GM12873 (cell line): ENCODE measurements around the gene CDON.

Experiments used
- TF ChIP-seq, protein P1 (sequence below): IDR thresholded peaks from 2 replicates; pipeline ENCODE4 v1.5.1; 2012; ENCODE audit warnings: low read depth, mild to moderate bottlenecking, moderate library complexity, low read length, control low read depth; ENCODE audit not compliant: insufficient read depth; ENCODE audit errors: missing control alignments

The CDON gene

DNA sequence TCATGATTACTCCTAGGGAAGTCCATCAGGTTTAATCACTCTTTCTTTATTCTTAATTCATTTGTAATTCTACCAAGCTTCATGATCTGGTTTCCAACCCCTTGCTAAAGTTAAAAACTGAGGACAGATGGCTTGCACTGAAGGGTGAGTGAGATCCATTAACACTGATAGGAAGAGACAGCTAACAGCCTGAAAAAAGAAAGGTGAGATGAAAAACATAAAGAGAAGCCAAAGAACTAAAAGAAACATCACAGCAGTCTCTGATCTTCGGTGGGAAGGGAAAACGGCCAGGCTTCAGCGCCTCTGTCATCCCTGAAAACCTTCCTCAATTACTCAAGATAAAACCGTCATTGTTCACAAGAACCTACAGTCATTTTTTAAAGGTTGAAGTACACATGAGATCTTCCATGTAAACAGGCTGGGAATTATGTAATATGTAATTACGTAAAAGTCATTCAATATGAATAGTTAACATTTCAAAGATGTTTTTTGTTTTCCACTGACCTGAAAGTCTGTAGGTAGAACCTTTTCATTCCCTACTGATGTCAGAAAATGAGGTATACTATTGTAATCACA, 75.5 kb downstream of the CDON start:
- TF ChIP-seq, protein P1, sequence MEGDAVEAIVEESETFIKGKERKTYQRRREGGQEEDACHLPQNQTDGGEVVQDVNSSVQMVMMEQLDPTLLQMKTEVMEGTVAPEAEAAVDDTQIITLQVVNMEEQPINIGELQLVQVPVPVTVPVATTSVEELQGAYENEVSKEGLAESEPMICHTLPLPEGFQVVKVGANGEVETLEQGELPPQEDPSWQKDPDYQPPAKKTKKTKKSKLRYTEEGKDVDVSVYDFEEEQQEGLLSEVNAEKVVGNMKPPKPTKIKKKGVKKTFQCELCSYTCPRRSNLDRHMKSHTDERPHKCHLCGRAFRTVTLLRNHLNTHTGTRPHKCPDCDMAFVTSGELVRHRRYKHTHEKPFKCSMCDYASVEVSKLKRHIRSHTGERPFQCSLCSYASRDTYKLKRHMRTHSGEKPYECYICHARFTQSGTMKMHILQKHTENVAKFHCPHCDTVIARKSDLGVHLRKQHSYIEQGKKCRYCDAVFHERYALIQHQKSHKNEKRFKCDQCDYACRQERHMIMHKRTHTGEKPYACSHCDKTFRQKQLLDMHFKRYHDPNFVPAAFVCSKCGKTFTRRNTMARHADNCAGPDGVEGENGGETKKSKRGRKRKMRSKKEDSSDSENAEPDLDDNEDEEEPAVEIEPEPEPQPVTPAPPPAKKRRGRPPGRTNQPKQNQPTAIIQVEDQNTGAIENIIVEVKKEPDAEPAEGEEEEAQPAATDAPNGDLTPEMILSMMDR, result no peak

DNA sequence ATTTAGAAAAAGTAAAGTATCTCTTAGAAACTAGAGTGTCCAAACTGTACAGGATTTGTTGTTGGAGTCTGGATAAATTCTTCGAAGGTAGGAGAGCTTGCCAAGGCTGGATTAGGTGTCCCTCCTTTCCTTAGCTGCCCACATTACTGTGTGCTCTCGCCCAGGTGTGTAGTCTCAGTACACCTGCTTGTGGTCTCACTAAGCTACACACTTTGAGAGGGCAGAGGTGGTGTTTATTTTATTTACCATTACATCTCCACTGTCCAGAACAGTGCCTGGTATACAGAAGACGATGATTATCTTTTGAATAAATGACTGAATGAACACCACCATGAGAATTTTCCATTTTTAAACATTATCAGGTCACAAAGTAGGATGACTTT, 80.3 kb downstream of the CDON start:
- TF ChIP-seq, protein P1, result no peak

DNA sequence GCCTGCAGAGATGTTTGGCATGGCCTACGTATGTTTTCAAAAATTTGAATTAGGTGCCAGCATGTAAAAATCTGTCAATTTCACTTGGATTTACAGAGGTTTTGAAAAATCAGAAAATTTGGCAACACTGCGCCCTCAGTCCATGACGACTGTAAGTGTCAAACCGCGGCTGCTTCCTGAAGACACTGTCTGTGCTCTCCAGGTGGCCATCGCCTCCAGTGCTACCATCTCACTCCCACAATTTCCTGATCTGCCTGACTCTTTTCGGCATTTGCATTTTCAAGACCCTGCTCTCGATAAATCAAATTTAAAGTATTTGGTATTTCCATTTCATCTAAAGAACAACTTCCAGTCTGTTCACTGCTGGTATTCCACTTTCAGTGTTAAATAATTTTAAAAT, 82.2 kb downstream of the CDON start:
- TF ChIP-seq, protein P1, result no peak

DNA sequence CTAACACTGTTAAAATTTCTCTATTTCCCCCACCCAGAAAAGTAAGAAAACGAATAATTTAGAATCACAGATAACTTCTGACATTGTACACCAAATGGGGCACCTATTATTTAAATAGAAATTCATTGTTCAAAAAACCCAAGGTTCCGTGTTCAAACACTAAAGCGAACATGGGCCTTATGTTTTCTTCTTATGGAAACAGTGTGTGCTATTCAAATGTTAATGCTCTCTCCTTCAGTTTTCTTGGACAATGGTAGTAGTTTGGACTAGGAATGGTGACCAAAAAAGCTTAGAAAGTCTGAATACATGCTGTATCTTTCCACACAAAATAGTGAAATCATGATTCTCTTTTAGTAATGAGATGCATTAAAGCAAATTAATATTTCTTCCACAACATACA, 83.2 kb downstream of the CDON start:
- TF ChIP-seq, protein P1, result no peak

DNA sequence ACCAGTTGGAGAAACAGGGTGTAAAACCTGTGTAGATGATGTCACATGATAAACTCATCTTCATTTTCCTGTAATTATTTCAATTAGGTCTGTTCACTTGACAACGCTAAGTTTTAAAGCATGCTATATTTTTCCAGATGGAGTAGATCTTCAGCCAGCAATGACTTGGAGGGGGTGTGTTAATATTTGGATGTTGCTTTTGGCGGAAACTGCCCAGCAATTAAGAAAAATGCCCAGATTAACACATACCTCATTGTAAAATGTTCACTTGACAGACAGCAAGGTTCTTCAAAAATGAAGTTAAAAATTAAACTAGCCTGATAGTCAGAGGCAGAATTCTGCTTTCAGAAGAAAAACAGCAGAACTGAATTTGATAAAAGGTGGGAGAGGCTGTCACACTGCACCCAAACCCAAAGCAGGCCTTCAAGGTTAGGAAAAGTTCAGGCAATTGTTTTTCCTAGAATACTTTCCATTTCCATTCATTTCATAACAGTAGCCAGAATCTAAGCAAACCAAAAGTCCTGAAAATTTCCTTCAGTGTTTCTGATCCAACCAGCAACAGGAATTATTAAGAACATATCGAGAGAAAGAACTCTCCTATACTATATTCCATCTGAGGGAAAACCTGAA, 83.8 kb downstream of the CDON start:
- TF ChIP-seq, protein P1, result no peak

DNA sequence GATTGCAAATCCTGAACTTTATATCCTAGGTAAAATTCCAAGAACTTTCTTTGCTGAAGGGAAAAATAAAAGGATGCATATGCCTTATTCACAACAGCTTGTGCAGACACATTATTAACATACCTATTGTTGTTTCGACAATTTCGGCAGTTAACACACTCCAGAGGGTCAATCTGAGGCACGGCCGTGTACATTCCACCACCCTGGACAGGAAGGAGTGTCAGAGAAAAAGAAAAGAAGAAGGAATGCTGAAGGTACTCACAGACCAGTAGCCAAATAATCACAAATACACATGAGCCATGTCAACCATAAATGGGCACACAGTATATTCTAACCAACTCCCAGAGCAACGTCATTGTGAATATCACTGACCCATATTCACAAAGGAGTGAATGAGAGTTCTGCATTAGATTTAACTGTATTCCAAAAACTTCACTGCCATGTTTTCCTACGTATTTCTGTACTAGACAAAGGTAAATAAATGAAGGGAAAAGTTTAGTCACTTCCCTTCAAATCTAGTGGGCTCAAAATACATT, 84.4 kb downstream of the CDON start:
- TF ChIP-seq, protein P1, result no peak

DNA sequence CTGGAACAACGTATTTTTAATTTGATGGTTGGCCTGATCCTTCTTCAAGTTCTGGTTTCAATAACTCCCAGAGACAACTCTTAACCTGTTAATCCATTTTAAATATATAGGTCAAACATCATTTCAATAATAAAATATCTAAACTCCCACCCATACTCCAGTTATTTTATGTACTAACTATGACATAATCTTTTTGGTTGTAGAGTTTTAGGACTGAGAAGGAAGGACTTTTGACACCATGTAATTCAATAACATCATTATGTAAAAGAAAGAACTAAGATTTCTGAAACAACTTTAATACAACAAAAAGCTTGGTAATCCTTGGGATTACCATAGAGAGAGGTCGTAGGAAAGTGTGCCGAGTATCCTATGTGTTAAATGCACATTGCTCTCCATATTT, 85.3 kb downstream of the CDON start:
- TF ChIP-seq, protein P1, result no peak
